GM19099 (cell line): ENCODE measurements around the gene SCD5.

Source experiments
- POLR2A ChIP-seq: IDR thresholded peaks from 3 replicates; pipeline ENCODE4 v1.6.1; 2011; ENCODE audit warnings: low read depth; ENCODE audit not compliant: insufficient read length; ENCODE audit errors: extremely low read depth

Gene SCD5

DNA sequence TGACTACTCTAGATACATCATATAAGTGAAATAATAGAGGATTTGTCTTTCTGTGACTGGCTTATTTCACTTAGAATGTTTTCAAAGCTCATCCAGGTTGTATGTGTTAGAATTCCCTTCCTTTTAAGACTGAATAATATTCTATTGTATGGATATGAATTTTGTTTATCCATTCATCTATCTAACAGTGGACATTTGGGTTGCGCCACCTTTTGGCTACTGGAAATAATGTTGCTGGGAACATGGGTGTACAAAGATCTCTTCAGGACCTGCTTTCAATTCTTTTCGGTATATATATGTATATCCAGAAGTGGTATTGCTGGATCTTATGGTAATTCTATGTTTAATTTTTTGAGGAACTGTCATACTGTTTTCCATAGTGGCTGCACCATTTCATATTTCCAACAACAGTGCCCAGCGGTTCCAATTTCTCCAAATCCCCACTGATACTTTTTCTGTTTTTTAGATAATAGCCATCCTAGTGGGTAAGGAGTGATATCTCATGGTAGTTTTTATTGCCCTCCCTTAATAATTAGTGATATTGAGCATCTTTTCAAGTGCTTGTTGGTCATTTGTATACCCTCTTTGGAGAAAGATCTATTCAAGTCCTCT is 3.4 kb upstream of the SCD5 start:
- TF ChIP-seq POLR2A, result no peak

DNA sequence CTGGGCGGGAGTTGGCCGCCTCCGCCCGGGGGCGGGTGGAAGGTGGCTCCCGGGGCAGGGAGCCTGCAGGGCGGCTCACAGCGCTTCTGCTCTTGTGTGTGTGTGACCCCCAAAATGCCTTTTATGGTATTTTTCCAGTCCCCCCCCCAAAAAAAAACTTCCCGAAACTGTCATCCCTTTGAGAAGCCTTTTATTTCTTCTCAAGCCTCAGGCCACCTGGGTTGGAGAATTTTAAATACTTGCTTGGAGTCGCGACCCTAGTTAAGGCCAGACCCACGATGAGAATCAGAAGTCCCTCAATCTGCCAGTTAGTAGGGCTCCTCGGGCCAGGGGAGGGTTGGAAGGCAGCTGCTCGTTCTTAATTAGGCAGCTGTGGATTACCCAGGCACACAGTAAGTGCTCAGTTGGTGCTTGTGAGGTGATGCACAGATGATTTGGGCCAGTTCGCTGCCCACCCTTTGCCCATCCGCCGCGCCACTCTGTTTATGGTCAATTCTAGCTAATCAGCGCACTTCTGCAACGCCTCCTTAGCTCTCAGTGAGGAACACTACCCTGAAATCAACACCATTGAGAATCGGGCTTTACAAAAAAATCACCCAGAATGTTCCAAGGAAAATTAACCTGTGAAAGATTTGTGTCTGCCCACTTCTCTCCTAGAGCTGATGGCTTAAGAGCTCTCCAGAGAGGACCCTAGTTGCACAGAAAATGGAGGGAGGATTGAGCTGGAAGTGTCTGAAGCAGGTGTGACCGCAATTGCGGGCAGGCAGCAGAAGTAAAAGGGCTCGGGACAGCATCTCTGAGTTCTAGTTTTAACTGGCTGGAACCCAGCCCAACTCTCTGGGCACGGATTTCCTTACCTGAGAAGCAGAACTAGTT is 648 bp upstream of the SCD5 start:
- no peak for TF ChIP-seq POLR2A

DNA sequence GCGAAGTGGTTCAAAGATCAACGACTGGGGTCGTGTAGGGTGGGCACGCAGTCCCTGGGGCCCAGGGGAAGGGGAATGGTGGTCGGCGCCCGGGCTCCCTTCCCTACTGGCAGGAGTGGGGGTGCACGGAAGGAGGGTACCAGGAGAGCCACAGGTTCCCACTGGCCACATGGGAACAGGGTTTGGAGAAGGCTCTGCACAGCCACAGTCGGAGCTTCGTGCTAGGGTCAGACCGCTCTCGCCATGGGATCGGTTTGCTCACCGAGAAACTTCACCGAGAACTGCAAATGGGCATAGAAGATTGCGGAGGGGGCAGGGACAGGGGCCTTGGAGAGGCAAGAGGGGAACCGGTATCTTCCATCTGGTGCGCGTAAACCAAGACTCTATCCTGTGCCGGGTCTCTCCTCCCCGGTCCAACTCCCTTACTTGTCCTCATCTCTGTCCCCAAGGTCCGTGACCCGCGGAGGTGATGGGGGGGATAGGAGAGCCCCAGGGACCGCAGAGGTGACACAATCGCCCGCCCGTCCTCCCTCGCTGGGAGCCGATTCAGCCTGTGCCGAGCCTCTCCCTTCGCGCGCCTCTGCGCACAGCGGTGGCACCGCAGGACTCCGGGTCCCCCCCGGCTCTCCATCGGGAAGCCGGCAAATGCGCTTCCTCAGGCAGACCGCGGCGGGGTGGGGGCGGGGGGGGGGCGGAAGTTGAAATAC is 1.0 kb downstream of the SCD5 start:
- no peak for TF ChIP-seq POLR2A

DNA sequence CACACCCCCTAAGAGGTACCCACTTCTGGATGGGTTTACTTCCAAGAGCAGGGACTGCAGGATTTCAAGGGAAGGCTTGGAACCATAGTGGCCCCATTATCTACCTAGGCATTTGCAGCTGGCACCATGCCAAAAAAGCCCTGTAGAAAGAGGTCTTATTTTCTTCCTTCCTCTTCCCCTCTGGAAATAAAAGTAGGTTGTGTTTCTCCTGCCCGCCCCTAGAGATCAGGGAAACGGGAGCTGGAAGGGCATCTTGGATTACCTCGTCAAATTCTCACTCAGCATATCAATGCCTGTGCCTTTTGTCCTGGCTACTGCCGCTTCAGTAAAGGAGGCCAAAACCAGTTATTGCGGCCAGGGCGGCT is 1.6 kb downstream of the SCD5 start:
- TF ChIP-seq POLR2A, result no peak

DNA sequence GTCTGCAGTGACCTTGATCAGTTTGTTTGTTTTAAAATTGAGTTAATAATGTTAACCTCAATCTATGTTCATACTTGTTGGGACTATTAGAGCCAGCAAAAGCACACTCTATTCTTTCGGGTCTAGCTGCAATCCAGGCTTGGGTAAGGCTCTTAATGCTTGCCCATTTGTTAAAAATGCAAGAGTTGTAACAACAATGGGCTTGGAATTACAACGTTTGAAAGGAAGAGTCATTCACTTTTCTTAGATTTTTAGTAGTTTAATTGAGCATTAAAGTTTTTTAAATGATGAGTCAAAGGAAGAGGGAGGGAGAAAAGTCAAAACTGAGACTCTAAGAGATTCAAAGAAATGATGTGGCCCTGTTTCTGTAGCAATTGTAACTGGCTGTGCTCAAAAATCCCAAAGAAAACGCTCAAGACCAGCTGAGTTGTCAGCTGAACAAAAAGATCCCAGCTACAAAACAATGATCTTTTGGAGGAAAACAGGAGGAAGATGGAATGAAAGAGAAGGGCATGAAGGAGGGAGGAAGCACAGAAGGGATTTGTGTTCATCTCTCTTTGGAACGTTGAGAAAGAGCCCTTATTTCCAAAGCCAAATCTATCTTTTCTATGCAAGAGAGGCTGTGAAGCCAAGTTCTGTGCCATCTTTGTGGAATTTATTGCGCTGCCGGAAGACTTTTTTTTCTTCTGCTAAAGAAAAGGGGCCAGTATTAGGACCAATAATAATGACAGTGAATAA is 5.5 kb downstream of the SCD5 start:
- no peak for TF ChIP-seq POLR2A

DNA sequence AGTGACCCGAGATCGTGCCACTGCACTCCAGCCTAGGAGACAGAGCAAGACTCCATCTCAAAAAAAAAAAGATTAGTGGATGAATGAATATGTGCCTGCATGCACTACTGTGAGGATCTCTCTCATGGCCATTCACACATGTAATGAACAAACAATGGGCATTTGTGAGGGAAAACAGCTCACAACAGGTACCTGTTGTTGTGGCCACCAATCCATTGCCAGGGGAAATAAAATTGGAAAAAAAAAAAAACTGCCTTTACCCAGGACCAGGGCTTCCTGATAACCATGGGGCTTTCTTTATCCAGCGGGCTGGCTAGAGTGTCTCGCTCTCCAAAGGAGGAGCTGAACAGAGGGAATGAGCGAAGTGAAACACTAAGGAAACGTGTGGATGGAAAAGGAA is 7.4 kb downstream of the SCD5 start:
- TF ChIP-seq POLR2A, result no peak

DNA sequence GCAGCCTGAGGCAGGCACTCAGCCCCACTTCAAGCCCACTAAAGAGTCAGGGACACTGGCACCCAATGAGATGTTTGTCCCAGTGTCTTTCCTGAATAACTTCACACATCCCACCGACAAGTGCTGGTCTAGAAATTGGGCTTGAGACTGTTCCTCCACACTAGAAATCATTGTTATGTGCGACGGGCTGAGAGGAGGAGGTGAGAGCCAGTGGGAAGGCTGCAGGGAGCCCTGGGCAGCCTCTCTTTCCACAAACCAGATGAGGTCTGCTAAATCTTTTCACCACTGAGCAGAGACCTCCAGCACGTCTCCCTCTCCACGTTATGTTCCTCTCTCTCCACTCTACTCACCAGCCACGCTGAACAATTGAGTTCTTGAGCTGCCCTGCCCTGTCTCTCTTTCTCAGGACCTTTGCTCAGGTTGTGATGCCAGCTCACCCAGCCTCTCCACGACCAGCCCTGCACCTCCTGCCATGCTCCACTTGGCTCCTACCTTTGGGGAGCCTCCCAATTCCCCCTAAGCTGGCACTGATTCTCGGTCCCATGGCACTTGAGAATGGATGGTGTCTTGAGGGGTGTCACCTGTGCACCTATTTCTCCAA is 8.4 kb downstream of the SCD5 start:
- TF ChIP-seq POLR2A, result no peak

DNA sequence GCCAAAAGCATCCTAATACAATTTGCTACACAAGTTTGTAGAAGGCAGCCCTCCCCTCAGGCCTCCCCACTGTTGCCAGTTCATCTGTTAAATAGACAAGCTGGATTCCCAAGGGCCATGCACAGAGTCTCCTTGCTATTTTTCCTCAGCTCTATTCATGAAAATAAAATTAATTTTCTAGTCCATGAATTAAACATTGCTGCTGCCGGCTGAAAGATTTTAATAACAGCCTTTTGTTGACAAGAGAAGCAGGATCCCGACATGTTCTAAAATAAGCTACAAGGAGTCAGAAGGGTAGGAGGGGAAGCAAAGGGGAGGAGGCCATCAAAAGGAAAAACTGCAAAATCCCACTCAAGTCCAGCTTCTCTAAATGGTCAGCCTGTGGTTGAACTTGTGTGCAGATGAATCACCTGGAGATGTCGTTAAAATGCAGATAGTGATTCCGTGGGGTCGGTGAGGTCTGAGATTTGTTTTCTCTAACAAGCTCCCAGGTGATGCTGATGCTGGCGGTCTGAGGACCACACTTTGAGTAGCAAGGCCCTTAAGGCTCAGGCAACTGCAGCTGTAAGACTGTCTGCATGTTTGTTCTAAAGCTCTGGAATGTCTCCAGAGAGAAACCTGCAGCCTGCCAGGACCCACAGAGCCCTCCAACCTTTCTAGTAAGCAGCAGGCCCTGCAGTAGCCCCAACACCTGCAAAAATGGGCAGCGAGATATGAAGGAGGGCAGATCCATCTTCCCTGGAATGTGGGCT is 9.4 kb downstream of the SCD5 start:
- TF ChIP-seq POLR2A, result no peak

DNA sequence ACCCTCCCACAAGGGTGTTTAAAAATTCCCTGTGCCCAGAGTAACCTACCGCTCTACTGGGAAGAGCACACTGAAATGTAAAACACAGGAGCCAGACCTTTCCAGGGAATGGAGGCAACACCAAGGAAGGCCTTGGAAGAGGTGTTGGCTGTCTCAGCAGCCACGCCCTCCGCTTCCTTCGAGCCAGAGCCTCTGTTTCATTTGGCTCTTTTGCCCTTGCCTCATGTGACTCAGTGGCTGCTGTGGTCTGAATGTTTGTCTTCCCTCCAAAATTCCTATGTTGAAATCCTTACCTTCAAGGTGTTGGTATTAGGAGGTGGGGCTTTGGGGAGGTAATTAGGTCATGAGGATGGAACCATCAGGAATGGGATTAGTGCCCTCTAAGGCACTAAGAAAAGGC is 11.3 kb downstream of the SCD5 start:
- no peak for TF ChIP-seq POLR2A

DNA sequence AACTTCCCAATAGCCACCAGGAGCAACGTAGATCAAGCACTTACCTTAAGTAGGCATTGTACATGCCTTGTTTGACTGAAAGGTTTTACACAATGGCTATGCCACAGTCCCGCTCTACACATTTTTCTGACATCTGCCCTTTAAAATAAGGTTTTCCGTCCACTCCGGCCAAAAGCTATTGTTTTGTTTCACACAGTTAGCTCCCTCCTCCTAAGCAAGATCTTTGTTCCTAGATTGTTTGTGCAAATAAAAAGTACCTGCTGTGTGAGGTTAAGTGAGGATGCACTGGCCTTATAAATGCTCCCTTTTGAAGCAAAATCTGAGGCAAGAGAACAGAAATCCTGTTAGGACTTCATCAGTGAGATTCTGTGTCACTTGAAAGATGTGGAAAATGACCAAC is 11.8 kb downstream of the SCD5 start:
- no peak for TF ChIP-seq POLR2A

DNA sequence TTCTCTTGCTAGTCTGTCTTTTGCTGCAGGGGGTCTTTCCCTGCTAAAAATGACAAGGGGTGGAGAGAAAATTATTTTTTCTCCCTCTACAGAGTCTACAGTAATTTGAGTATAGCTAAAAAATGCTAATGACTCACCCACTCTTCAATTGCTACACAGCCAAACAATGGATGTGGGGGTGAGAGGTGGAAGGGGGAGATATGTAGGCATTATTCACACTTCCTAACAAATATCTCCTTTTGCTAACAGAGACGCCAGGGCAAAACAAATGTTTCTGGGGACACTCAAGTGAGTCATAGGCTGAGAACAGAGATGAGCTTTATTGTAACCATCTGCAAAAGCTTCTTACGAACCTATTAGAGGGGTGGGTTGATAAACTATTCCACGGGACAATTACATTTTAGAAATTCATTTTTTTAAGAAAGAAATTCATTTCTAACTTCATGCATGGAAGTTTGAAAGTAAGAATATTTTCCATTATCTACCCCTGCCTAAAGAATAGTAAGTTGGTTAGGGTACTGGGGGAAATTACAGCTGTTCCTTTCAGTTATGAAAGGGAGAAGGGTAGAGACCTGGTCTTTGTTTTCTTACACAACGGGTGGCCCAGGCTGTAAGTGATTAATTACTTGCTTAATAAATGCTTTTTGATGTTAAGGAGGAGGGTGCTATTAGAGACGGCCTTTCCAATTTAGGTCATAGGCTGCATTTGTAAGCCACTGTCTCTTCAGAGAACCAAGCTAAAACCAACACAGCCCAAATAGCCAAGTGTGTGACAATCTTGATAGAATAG is 12.8 kb downstream of the SCD5 start:
- TF ChIP-seq POLR2A, result no peak

DNA sequence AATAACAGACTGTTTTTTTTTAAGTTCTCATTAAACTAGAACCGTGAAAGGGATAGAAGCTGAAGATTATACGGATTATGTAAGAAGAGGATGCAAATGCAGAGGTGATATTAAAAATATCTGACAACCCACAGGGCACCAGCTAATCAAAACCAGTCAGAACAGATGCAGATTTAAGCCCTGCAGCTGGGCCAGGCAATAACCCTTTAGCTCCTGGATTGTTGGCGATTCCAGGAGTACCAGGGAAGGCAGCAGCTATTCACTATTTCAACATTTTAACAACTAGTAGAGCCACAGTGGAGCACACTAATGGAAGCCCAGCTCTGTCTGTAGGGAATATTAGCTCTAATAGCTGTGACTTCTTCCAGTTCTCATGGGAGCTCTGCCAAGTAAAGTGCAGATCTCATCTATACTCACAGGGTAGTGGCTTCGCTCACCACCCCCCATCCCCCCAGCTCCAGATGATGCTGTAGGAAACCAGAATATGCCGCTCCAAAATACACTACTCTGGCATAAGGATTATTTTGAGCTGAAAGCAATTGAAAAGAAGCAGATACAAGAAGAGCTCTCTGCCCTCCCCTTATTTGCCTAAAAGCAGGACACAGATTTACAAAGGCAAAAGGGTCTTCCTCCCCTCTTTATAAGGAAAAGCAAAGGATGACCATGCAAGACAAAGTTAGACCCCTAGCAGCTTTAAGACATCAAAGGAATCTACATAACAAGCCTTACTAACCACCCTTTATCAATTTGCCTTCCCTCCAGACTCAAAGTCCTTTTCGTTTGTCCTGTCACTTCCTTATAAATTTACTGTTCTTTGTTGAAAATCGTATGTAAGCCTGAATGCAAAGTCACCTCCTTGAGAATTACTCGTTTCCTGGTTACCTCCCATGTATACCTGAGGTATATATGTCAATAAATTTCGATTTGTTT is 13.7 kb downstream of the SCD5 start:
- no peak for TF ChIP-seq POLR2A
